ENCODE results near the gene PGS1.

DNA sequence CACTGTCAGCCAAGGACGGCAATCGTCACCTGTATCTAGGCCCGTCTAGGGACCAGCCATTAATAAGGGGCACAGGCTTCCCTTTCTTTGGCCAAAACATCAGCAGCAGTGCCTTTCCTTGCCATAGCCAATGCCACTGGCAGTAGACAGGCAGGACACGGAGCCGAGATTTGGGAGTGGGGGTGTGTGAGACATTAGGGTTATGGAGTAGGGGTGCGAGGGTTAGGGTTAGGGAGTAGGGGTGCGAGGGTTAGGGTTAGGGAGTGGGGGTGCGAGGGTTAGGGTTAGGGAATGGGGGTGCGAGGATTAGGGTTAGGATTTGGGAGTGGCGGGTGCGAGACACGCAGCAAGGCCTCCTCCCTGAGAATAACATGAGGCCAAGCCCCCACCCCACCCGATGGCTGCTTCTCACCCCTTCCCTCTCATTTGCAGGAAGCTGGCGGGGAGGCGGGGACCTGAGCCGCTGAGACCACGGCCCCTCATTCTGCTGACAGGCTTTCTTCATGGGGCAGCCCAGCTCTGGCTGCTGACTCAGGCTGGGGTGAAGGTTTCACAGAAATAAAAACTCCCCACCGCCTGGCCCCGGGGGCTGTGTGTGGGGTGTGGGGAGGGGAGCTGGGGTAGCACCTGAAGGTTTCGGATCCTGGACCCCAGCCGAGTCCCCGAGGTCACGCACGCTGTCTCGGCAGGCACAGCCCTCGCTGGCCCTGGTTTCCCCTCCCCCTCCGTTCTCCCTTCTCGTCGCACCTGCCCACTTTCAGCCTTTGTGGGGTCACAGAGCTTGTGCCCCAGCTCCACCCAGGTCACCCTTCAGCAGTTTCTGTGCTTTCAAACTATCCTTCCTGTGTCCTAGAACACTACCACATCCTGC is 93.8 kb downstream of the PGS1 start:
- TF ChIP-seq POLR2A (IDR thresholded peaks at IDR 0.05; ENCODE audit: low read length) = no peak
- TF ChIP-seq GATA1 (IDR thresholded peaks at IDR 0.05; ENCODE audit: low read depth, low read length) = no peak

Measured in erythroblast (primary cell).